GM19023 (cell line): ENCODE measurements around the gene GINS2.

ENCODE experiments used
- ATAC-seq: cut with Tn5 transposase; IDR thresholded peaks from one replicate; pipeline ENCODE4 v1.9.1; 2021; ENCODE audit warnings: mild to moderate bottlenecking, moderate library complexity; ENCODE audit not compliant: unreplicated experiment

GINS2 gene

DNA sequence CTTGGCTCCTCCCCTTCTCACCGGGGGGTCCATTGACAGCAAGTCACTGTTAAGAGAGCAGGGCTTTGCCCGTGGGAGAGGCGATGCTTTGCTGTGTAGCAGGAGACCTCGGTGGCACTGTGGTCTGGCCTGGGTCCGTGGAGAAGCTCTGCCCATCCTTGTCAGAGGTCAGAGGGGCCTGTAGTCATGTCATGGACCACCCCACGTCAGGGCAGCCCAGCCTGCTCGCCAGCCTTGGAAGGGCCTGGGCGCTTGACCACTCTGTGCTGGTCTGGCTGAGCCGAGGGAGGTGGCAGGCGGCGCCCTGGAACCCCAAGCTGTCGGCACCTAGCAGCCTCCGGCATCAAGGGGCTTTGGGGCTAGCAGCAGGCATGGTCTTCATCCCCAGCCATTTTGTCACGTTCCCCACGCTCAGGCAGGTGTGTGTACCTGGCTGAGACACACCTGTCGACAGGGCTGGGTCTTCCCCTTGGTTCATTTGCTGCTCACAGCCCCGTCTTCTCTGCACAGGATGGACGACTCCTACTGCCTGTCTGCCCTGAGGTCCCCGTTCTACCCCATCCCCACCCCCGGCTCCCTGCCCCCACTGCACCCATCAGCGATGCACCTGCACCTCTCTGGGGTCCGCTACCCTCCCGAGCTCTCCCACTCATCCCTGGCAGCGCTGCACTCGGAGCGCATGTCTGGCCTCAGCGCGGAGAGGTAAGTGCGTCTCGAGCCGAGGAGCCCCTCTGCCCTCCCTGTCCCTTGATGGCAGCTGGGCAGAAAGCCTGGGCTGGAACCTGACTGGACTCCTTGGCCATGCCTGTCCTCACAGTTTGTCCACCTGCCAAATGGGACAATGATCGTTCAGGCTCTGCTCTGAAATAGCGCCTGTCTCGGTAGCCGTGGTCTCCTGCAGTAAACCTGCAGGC is 33.3 kb downstream of the GINS2 start:
- ATAC-seq, result no peak

DNA sequence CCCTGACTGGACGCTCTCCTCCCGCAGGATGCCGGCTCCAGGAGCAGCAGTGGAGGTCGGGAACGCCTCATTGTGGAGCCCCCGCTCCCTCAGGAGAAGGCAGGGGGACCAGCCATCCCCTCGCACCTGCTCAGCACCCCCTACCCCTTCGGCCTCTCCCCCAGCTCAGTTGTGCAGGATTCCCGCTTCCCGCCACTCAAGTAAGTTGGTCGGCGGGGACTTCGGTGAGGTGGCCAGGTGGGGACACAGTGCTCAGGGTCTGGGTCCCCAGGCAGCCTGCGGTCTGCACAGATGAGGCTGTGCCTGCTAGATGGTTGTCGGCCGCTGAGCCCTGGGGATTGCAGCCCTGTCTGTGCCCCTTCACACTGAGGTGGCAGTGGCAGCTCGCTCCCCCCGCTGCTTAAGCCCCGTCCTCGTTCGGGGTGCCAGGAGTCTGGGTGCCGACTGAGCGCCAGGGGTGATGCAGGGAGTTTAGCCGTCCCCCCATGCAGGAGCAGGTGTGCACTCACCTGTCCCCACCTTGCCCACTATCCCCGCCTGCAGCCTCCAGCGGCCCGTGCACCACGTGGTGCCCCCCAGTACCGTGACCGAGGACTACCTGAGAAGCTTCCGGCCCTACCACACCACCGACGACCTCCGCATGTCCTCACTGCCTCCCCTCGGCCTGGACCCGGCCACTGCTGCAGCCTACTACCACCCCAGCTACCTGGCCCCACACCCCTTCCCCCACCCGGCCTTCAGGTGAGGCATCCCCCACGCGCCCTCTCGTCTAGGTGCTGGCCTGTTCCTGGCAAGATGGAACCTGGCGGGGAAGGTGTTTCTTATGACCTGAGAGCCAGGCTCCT is 34.3 kb downstream of the GINS2 start:
- ATAC-seq, result no peak

DNA sequence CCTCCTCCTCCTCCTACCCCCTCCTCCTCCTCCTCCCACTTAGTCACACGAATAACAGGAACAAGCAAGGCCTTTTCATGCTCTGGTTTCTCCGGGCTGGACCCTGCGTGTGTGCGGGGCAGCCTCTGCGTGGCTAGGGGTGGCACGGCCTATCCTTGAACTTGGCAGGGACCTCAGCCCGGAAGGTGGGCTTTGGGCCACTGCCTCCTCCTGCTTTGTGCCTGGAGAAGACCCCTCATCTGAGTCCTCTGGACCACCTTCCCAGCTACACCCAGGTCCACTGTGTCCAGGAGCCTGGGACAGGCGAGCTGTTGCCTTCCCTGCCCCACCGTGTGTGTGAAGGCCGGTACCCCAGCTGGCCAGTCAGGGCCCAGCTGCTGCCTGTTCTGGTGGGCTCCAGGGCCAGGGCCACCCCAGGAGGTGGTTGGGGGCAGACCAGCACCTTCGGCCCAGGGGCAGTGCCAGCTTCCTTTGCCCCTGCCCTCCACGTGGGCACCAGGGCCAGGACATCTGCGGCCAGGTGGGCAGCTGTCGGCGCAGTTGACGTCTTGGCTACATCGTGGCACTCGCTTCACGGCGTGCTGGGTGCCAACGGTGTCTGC is 35.4 kb downstream of the GINS2 start:
- no peak for ATAC-seq

DNA sequence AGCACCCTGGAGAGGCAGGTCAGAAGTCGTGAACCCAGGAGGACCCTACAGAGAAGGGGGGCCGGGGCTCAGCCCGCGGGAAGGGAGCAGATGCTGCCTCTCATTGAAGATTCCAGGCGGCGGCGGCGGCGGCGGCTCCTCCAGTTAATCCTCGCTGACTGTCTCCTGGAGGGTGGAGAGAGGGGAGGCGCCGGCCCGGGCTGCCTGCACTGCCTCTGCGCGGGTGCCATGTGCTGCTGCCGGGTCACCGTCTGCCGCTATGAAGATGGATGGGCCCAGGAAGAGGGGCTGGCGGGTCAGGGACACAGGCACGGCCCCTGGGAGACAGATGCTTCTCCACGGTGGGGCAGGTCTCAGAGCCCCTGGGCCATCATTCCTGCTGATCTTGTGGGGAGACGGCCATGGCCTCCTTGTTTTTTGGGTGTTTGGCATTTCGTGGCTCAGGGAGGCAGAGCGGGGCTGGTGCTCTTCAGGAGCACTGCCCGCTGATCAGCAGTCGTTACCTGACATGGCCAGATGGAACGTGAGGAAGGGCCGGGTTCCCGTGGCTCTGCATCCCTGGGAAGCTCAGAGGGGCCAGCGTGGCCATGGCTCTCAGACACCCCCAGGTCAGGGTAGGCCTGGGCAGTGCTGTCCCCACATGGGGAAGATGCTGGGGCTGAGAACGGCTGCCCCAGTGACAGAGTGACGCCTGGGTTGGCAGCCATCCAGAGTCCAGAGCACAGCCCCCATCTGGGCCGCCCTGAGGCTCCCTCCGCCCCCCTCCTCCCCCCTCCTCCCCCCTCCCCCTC is 36.1 kb downstream of the GINS2 start:
- no peak for ATAC-seq

DNA sequence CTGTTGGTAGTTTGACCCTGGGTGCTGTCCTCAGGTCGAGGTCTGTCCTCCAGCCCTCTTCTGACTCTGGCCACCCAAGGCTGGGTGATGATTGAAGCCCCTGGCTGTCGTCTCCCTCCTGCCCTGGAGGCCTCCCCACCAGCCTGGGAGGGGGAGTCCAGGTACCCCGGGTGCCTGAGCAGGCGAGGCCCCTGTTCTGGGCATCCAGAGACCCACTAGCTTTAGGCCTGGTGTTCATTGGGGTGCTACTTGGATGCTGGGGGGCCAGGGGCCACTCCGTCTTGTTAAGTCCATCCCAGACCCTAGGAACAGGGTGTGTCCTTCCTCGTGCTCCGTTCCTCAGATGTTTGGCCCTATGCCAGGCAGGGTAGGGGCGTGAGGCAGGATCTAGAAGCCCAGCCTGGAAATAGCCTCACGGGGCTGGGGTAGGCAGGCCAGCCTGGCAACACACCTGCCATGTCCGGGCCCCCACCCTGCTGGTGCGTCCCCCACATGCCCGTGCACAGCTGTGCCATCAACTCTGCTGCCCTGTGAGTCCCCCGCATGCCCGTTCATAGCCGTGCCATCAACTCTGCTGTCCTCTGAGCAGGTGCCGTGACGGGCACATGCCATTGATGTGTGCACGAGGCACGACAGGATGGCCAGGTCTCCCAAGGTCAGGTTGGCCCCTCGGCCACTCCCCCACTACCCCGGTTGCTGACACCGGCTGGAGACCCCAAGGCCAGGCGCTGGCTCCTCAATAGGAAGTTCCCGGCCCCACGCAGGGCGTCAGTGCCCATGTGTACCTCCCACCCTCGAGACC is 36.9 kb downstream of the GINS2 start:
- ATAC-seq, result no peak

DNA sequence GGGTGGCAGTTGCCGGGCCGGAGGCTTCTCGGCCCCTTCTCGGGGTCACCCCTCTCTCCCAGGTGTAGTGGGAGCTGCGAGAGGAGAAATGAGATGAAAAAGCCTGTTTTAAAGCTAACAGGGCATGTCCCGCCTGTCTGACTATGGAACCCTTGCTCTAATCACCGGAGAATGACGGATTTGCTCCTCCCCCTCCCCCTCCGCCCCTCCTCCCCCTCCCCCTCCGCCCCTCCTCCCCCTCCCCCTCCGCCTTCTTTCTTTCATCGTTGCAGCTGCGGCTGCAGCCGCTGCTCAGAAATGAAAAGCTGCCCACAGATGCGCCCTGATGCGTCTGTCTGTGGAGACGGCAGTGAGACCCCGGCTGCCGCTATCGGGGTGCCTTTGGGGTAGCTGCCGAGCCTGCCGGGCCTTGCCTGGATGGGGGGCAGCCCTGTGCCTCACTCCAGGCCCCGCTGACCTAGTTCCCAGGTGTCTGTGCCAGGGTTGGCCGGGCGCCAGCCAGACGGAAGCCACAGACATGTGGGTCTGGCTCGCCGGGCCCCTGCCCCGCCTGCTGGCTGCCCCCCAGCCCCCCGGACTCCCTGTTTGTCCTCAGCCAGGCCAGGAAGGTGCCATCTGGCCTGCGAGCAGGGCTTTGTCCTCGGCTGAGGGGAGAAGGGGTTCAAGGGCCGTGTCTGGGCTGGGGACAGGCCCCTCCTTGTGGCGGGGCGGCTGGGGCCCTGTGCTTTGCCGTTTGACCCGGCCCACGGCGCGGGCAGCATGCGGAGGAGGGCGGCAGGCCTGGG is 37.7 kb downstream of the GINS2 start:
- no peak for ATAC-seq

DNA sequence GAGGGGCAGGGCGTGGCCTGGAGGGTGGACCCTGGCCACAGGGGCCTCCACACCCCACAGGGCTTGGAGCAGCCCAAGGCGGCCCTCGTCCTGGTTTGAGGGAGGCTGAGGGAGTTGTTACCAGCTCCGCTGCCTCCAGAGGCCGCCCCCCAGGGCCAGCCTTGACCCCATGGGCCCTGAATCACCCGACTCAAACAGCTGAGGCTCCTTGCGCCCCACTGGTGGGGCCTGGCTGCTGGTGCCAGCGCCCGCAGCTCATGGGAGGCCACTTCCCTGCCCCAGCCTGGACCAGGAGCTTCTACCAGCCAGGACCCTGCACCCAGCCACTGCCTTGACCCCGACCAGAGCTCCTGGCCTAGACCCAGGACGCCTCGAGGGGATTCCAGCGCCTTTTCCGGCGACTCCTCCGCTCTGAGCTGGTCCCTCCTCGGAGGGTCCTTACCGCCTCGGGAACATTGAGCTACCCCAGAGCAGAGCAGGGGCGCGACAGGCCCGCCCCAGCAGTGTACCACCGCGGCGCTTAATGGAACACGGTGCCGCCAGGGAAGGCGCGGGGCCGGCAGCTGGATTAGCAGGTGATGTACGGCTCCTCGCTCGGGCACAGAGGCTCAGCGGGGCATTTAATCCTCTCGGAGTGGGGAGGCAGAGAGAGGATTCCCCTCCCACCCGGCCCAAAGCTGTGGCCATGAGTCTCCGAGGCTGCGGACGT is 38.5 kb downstream of the GINS2 start:
- no peak for ATAC-seq

DNA sequence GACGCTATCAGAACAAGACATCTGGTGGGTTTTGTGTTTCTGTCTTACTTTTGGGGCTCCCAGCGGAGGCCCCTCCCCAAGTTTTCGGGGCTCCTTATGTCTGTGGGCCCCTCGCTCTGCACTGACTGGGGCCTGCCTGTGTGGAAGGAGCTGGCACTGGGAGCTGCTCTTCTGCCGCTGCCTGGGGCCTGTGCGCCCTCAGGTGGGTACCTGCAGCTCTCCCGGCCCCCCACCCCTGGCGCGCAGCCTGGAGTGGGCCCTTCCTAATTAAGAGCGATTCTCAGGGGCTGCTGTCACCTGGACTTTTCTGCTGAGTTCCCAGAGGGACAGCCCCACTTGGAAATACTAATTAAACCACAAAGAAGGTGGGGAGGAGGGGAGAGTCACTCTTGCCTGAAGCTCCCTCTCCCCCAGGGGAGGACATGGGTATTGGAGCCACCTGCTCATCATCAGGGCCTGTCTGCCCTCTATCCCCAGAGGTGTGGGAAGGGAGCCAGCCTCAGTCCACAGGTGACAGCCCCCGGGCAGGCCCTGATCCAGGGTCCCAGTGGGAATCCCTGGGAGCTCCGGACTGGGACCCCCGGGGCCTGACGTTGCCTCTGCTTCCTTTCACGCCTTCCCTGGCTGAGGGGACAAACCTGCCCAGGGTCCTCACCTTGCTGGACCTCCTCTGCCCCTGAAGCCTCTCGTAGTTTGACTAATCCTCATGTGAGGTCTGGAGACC is 39.2 kb downstream of the GINS2 start:
- ATAC-seq, result no peak

DNA sequence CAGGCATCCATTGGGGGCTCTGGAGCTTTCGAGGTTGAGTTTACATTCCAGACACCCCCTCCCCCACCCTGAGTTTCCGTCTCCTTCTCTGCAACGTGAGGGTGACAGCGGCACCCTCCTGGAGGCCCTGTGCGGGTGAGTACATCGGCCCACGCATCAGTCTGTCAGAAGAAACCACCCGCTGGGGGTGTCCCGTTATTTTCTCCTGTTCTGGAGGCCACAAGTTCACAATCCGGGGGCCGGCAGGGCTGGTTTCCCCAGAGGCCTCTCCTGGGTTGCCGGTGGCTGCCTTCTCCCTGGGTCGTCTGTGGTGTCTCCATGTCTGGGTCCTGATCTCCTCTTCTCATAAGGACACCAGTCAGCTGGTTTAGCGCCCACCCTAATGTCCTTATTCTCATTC is 39.9 kb downstream of the GINS2 start:
- no peak for ATAC-seq

DNA sequence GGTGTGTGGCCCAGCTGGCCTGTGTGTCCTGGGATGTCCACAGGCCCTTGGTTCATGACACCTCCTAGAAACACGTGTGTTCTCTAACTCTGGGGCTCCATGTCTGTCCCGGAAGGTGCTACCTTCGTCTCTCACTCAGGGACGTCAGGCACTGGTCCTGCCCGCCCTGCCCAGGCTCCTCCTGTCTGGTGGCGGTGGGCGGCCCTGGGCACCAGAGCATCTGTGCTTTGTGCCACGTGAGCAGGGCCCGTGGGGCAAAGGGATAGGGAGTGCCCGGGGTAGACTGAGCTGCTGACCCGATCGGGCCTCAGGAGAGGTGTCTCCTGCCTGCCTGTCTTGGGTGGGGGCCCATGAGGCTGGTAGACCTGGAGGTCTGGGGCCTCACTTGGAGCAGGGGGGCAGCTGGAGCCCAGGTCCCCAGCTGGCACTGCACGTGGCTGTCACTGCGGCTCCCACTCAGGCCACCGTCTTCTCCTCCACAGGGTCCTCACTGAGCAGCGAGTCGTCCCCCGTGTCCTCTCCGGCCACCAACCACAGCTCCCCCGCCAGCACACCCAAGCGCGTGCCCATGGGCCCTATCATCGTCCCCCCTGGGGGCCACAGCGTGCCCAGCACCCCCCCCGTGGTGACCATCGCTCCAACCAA is 40.6 kb downstream of the GINS2 start:
- ATAC-seq, result no peak

DNA sequence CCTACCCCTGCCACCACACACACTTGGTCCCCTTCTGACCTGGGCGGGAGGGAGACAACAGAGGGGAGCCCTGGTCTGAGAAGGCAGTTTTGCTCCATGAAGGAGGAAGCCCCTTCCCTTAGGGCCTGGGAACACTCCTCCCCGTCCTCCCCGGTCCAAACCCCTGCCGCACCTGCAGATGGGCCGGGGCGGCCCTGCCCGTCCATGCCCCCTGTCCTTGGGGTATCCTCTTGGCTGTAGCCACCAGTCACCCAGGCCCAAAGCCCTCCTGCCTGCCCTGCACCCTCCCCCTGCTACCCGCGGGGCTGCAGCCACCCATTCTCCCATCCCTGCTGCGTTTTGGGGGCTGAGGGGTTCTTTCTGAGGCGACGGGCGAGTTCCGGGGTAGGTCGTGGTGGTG is 41.8 kb downstream of the GINS2 start:
- no peak for ATAC-seq

DNA sequence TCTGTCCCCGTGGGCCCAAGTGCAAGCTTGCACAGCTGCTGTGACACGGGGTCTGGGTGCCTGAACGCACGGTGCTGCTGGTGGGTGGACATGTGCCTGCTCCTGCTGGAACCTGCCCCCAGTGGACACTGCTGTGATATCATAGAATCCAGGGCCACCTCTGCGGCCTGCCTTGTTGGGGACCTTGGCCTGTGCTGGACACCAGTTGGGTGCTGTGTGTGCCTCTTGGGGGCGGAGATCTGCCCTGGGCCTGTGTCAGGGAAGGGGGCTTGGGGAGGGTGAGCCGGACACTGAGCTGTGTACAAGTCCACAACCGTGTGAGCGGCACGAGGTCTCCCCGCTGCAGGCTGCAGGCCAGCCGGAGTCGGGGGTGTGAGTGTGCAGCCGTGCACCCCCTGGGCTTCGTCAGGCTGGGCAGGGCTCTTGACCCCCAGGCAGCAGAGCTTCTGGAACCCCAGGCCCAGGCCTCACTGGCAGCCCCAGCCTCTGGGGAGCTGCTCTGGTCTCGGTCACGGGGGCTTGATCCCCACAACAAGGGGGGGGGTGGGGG is 42.3 kb downstream of the GINS2 start:
- no peak for ATAC-seq

DNA sequence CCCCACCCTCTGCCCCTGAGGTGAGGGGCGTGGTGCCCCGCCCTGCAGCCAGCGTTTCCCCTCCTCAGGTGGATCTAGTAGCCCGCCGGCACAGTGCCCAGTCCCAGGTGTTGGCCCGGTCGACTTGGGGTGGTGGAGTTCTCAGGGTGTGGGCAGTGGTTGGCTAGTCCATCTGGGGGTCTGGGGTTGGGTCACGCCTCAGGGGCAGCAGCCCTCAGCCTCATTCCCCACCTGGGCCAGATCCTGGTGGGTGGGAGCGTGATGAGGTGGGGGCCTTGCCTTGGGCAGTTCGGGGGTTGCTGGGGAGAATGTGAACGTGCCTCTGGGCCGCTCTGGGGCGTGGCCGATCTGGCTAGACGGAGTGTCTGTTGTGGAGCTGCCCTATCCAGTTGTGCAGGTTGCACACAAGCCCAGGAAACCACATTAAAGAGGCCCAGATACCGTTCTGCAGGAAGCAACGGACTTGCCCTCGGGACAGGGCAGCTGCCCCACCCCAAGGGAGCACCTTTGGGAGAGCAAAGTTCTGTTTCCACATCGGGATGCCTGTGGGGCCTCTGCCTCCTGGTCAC is 43.6 kb downstream of the GINS2 start:
- ATAC-seq, result no peak

DNA sequence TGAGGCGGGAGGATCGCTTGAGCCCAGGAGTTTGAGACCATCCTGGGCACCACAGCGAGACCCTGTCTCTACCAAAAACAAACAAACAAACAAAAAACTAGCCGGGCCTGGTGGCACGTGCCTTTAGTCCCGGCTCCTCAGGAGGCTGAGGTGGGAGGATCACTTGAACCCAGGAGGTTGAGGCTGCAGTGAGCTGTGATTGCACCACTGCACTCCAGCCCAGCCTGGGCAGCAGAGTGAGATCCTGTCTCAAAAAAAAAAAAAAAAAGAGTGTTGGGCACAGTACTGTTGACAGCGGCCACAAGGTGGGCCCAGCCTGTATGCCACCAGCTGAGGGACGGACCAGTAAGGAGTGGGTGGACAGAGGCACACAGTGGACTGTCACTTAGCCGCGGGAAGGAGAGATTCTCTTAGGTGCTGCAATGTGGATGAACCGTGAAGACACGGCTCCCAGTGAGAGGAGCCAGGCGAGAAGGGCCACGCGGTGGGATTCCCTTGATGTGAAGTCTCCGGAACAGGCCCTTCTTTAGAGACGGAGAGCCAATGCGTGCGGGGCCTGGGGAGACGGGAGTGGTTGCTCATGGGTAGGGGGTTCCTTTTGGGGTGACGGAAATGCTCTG is 44.6 kb downstream of the GINS2 start:
- ATAC-seq, result no peak

DNA sequence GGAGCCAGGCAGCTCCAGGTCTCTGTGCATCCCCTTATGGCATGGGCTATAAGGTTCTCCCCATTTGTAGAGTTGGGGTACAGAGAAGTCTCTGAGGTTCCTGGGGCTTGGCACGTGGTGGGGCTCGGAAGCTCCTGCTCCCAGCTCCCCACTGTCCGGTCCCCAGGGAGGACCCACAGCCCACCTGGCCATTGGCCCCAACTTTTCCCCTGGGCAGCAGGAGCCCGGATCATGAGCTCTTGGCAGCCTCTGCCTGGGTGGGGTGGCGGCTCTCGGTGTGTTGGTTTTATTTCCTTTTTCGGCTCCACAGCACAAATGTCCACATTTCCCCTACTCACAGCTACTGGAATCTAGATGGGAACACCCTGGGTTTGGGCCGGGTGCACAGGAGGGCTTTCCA is 45.1 kb downstream of the GINS2 start:
- ATAC-seq, result no peak

DNA sequence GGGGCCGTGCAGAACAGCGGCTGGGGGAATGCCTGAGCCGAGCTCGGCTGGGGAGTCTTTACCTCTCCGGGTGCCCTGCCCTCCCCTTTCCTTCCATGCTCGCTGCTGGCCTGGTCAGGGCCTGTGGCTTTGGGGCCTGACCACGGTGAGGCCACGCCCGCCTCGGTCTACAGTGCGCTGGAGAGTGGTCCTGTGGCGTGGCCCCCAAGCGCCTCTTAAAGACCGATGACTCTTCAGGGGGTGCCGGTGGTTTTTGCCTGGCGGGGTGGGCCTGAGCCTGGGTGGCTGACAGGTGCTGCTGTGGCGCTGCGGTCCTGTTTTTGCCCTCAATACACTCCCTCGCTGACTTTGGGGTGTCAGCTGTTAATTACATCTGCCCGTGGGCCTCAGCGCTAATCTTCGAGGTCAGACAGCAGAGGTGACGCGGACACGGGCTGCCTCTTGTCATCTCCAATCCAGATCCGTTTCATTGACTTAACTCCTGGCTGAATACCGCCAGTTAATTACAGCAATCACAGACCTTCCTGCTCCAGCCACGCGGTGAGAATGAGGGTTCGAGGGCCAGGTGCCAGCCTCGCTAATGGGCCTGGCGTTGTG is 45.9 kb downstream of the GINS2 start:
- ATAC-seq, result no peak
